Skeletal muscle cell (primary cell): ENCODE measurements around the gene UHRF1.

Experiments used
- DNase-seq: peaks from one replicate; pipeline ENCODE4 v3.0.0-alpha.2; 2010; ENCODE audit warnings: low read depth
- H3K4me3 ChIP-seq: 2 replicates; pipeline ENCODE4 v1.5.1; 2011; ENCODE audit warnings: low read depth, mild to moderate bottlenecking, control low read depth, low read length, moderate library complexity

UHRF1 gene

GRCh38 chr19:4983346-4984105, 74.2 kb downstream of the UHRF1 start:
- no peak overlapping the region for H3K4me3 ChIP-seq
- DNase-seq = no peak

GRCh38 chr19:4984106-4984380, 74.7 kb downstream of the UHRF1 start:
- H3K4me3 ChIP-seq = no peak overlapping the region
- DNase-seq = no peak

- DNase-seq = no peak
- H3K4me3 ChIP-seq = no peak overlapping the region
Observed at GRCh38 chr19:4984438-4984990, 75.2 kb downstream of the UHRF1 start.

- DNase-seq = no peak
Observed at GRCh38 chr19:4985551-4985991, 76.3 kb downstream of the UHRF1 start.

GRCh38 chr19:4986056-4986455, 76.8 kb downstream of the UHRF1 start:
- DNase-seq = no peak
- H3K4me3 ChIP-seq = no peak overlapping the region

More at GRCh38 chr19:4985551-4985991, 76.3 kb downstream of the UHRF1 start:
- H3K4me3 ChIP-seq = no peak overlapping the region

- DNase-seq = no peak
- no peak overlapping the region for H3K4me3 ChIP-seq
Observed at GRCh38 chr19:4986471-4986891, 77.2 kb downstream of the UHRF1 start.

GRCh38 chr19:4987256-4987655, 78.0 kb downstream of the UHRF1 start:
- no peak for DNase-seq
- no peak overlapping the region for H3K4me3 ChIP-seq

- no peak for DNase-seq
- H3K4me3 ChIP-seq = no peak overlapping the region
Observed at GRCh38 chr19:4987692-4988370, 78.5 kb downstream of the UHRF1 start.

GRCh38 chr19:4988770-4989251, 79.5 kb downstream of the UHRF1 start:
- no peak overlapping the region for H3K4me3 ChIP-seq
- DNase-seq = no peak

GRCh38 chr19:4990306-4990705, 81.0 kb downstream of the UHRF1 start:
- DNase-seq = no peak
- no peak overlapping the region for H3K4me3 ChIP-seq

- no peak overlapping the region for H3K4me3 ChIP-seq
- DNase-seq = no peak
Observed at GRCh38 chr19:4991538-4991937, 82.2 kb downstream of the UHRF1 start.

- H3K4me3 ChIP-seq = no peak overlapping the region
- no peak for DNase-seq
Observed at GRCh38 chr19:4991996-4992698, 82.8 kb downstream of the UHRF1 start.

GRCh38 chr19:4993683-4994082, 84.4 kb downstream of the UHRF1 start:
- no peak overlapping the region for H3K4me3 ChIP-seq
- DNase-seq = no peak

- H3K4me3 ChIP-seq = no peak overlapping the region
Observed at GRCh38 chr19:4996701-4997100, 87.4 kb downstream of the UHRF1 start.

GRCh38 chr19:4997297-4997696, 88.0 kb downstream of the UHRF1 start:
- DNase-seq = no peak
- no peak overlapping the region for H3K4me3 ChIP-seq

More at GRCh38 chr19:4996701-4997100, 87.4 kb downstream of the UHRF1 start:
- DNase-seq = no peak

GRCh38 chr19:5000120-5000611, 90.9 kb downstream of the UHRF1 start:
- no peak overlapping the region for H3K4me3 ChIP-seq
- DNase-seq = no peak

- DNase-seq = no peak
- H3K4me3 ChIP-seq = no peak overlapping the region
Observed at GRCh38 chr19:5001615-5002014, 92.3 kb downstream of the UHRF1 start.

GRCh38 chr19:5002143-5002542, 92.8 kb downstream of the UHRF1 start:
- no peak overlapping the region for H3K4me3 ChIP-seq
- no peak for DNase-seq

- no peak for DNase-seq
- H3K4me3 ChIP-seq = no peak overlapping the region
Observed at GRCh38 chr19:5003781-5004180, 94.5 kb downstream of the UHRF1 start.

GRCh38 chr19:5005096-5005495, 95.8 kb downstream of the UHRF1 start:
- H3K4me3 ChIP-seq = no peak overlapping the region

More at GRCh38 chr19:5005096-5005495, 95.8 kb downstream of the UHRF1 start:
- no peak for DNase-seq
